HG03469 (cell line): ENCODE measurements around the gene GUCY2D.
"Not testable (repeated sequence)": the region's sequence is repeated elsewhere in the genome, so short reads cannot be mapped to it uniquely, and the experiment has no call there.

ENCODE experiments used
- ATAC-seq: cut with Tn5 transposase; IDR thresholded peaks from one replicate; pipeline ENCODE4 v1.9.1; 2021; ENCODE audit warnings: mild to moderate bottlenecking, moderate library complexity, moderate number of reproducible peaks; ENCODE audit not compliant: unreplicated experiment

The GUCY2D gene

GRCh38 chr17:8001976-8002720 lies at the start of gene GUCY2D:
TSS of gene GUCY2D (plus strand) at chr17:8002615. CDS start at chr17:8003048, 433 bp downstream.
- ATAC-seq = no peak

GRCh38 chr17:7953266-7953665 lies 49.1 kb upstream of the GUCY2D start:
- not testable (repeated sequence) for ATAC-seq

DNA sequence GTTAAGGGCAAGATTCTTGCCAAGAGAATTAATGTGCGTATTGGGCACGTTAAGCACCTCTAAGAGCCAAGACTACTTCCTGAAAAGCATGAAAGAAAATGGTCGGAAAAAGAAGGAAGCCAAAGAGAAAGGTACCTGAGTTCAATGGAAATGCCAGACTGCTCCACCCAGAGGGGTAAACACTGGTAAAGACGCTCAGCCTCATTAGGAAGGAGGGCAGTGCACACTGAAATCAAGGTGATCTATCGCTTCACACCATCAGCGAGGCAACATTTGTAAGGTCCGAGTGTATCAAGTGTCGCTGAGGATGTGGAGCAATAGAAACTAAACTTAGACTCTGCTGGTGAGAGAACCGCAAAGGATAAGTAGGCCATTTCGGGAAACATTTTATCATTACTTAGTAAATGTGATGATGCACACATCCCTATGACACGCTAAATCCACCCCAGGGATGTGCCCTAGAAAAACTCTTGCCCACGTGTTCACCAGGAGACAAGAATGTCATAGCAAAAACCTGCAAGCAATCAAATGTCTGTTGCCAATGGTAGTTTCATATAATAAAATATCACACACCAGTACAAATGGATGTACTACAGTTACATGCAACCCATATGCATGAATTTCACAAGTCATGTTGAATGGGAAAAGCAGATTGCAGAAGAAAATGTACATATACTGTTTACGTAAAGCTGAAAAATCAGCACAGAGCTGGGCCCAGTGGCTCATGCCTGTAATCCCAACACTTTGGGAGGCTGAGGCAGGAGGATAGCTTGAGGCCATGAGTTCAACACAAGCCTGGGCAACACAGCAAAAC lies 46.8 kb upstream of the GUCY2D start:
- ATAC-seq = no peak

GRCh38 chr17:7956228-7956965 lies 46.0 kb upstream of the GUCY2D start:
- no peak for ATAC-seq

GRCh38 chr17:7959503-7960253 lies 42.7 kb upstream of the GUCY2D start:
- no peak for ATAC-seq

DNA sequence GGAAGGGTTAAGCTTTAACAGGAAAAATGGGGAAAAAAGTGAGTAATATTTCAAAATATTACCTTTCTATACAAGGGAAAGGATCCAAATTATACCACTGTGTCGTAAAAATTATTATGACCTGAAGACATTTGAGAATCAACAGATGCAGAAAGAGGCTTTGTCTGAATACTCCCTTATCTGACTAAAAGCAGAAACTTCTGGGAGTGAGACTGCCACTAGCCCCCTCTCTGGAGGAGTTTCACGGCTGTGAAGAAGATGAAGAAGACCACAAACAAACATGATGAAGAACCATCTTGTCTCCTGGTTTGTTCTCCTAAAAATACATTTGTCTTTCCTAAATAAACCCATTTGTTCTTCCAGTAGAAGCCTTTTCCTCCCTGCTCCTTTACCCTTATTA lies 41.0 kb upstream of the GUCY2D start:
- ATAC-seq = no peak

- no peak for ATAC-seq
Observed at GRCh38 chr17:7967751-7968150, 34.7 kb upstream of the GUCY2D start.

DNA sequence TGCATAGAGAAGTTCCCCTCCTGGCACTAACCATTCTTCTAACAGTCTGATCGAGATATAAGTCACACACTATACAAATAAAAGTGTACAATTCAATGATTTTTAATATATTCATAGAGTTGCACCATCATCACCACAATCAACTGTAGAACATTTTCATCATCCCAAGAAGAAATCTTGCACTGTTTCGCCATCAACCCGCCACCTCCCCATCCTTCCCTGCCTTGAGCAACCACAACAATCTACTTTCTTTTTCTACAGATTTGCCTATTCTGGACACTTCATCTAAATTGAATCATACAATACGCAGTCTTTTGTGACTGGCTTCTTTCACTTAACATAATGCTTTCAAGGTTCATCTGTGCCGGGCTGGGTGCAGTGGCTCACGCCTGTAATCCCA lies 33.0 kb upstream of the GUCY2D start:
- no peak for ATAC-seq

GRCh38 chr17:7971651-7972050 lies 30.8 kb upstream of the GUCY2D start:
- no peak for ATAC-seq

- ATAC-seq = no peak
Observed at GRCh38 chr17:7972131-7972785, 30.2 kb upstream of the GUCY2D start.

DNA sequence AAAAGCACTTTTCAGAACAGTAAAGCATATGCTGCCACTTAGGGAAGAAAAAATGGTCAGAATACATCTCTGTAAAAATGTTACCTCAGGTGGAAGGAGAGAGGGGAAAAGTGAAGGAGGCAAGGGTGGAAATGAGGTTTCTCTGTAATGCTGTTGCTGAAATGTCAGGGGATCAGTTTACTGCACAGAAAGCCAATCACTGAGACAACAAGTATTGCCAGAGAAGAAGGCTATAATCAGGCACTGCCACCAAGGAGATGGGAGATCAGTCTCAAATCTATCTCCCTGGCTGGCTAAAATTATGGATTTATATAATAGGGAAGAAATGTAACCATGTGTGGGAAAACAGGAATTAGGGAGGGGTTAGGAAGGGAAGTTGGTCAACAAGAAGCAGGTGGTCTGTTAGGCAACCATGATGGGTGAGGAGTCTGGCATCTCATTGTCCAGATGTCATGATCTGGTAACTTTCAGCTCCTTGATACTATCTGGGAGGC lies 27.7 kb upstream of the GUCY2D start:
- ATAC-seq = no peak

GRCh38 chr17:7977039-7977438 lies 25.4 kb upstream of the GUCY2D start:
- no peak for ATAC-seq

DNA sequence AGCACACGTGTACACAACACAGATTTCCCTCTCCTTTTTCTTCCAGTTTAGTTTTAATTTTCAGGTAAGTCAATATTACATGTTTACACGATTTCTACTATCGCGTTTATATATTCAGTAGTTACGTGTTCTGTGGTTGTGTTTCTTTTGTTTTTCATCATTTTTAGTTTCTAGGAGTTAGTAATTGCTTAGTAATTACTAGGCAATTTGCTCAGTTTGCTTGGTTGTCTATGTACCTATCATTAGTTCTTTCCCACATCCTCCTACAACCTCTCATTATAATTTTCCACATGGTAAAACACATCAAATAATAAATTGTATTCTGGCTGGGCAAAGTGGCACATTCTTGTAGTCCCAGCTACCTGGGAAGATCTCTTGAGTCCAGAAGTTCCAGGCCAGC lies 24.6 kb upstream of the GUCY2D start:
- ATAC-seq = no peak

- no peak for ATAC-seq
Observed at GRCh38 chr17:7982173-7982572, 20.2 kb upstream of the GUCY2D start.

DNA sequence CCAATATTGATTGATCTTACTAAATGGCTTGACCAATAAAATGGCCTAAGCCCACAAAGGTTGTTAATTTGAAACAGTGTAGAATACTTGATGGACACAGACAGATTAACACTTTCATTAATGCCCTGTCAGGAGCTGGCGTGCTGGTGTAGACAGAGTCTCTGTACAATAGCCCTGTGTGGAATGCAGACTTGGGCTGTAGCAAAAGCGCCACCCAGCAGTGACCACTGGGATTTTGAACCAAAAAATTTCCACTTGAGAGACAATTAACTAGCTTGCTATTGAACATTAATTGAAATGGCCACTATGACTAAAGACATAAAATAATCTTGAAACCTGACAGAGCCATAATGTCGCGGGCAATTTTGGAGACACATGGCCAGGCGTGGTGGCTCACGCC lies 19.7 kb upstream of the GUCY2D start:
- ATAC-seq = no peak

- no peak for ATAC-seq
Observed at GRCh38 chr17:7984904-7985303, 17.5 kb upstream of the GUCY2D start.

DNA sequence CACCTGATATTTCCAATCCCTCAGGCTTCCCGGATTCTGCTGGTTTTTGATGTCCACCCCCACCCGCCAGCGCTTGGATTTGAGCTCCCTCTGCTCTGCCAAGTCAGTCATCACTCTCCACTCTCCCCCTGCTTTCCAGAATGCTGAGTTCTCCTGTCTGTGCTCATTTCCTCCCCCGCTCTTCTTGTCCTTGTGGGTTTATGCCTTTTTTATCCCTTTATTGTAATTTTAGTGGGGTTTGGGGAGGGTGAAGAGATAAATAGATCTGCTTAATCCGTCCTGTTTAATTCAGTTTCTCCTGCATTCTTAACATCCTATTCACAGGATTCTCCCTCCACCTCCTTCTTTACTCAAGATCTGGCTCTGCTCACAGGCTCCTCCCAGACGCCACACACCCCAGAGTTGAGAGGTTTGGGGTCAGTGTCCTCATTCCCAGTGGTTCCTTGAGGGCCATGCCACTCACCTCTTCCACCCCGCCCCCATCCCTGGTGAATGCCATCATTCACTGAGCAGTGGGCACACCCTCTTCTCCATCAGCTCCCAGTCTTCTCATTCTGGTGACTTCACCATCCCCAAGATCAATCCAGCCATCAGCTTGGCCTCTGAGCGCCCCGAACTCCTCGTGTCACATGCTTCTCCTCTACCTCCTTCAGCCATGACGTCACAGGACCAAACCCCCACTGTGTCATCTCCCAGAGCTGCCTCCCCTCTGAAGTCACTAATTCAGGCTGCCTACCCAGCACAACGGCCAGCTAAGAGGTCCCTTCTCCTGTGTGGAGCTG lies 15.1 kb upstream of the GUCY2D start:
- no peak for ATAC-seq

- no peak for ATAC-seq
Observed at GRCh38 chr17:7988750-7989178, 13.7 kb upstream of the GUCY2D start.
